Mesodermal cell (in vitro differentiated cells): Measurements from ENCODE around the gene SMG6.

Experiments used
- H3K27ac ChIP-seq: 2 replicates; pipeline ENCODE4 v1.7.0; 2013; ENCODE audit warnings: mild to moderate bottlenecking, low read depth, low read length, moderate library complexity; ENCODE audit not compliant: severe bottlenecking
- H3K36me3 ChIP-seq: 2 replicates; pipeline ENCODE4 v1.7.1; 2013; ENCODE audit warnings: mild to moderate bottlenecking, low read length, moderate library complexity; ENCODE audit not compliant: control insufficient read depth, insufficient read depth
- H3K4me1 ChIP-seq: one replicate; pipeline ENCODE4 v1.7.1; 2013; ENCODE audit warnings: mild to moderate bottlenecking, low read length; ENCODE audit not compliant: insufficient read depth, control insufficient read depth, poor library complexity, severe bottlenecking
- H3K4me3 ChIP-seq: 2 replicates; pipeline ENCODE4 v1.7.0; 2013; ENCODE audit warnings: low read length, control low read depth, mild to moderate bottlenecking; ENCODE audit not compliant: insufficient read depth, poor library complexity, severe bottlenecking; ENCODE audit errors: extremely low read depth
- H3K9me3 ChIP-seq: 2 replicates; pipeline ENCODE4 v1.7.1; 2013; ENCODE audit warnings: mild to moderate bottlenecking, low read length, moderate library complexity; ENCODE audit not compliant: control insufficient read depth
- WGBS, 2 experiments: methylation state at CpG; one replicate each; pipeline ENCODE4 v1.1.5; 2013; ENCODE audit warnings: missing lambda C conversion rate in 2 of 2; ENCODE audit not compliant: insufficient coverage in 2 of 2; 5-methylcytosine and 5-hydroxymethylcytosine counted together

Gene SMG6

DNA sequence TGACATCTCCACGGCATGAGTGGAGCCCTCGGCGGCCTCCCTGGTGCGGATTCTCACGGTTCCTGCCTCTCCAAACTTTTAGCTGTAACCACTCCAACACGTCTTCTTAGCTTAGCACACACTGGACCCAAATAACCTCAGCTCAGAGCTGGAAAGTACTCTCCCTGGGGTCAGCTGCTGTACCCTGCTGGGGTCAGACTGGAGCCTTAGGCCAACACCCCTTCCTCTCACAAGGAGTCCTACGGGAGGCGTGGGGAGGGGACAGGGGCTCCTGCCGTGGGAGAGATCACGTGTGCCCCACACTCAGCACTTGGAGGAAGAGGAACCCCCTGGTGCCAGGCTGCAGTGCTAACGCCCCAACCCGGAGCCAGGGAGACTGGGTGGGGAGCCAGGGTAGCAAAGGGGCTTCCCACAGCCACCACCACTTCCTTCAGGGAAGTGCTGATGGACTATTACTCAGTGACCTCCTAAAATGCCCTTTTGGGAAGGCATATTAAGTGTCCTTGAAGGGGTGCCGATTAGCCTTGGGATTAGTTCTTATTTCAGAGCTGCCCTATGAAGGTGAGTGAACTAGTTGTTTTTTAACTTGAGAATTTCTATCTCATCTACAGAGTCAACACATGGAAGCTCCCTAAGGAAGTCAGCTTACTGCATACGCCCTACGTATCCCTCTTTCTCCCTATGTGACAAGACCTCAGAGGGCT lies 124.6 kb downstream of the SMG6 start:
- no peak overlapping the region for H3K4me3 ChIP-seq
- peaks cover 52% of the 10 kb centered on the region for H3K36me3 ChIP-seq
- WGBS, 2 experiments, result 91 to 97% methylated on average over 9 to 12 of the region's 15 CpGs
- no peak overlapping the region for H3K27ac ChIP-seq
- H3K9me3 ChIP-seq, result no peaks in the 10 kb centered on the region
- H3K4me1 ChIP-seq, result peaks cover 57% of the 10 kb centered on the region

DNA sequence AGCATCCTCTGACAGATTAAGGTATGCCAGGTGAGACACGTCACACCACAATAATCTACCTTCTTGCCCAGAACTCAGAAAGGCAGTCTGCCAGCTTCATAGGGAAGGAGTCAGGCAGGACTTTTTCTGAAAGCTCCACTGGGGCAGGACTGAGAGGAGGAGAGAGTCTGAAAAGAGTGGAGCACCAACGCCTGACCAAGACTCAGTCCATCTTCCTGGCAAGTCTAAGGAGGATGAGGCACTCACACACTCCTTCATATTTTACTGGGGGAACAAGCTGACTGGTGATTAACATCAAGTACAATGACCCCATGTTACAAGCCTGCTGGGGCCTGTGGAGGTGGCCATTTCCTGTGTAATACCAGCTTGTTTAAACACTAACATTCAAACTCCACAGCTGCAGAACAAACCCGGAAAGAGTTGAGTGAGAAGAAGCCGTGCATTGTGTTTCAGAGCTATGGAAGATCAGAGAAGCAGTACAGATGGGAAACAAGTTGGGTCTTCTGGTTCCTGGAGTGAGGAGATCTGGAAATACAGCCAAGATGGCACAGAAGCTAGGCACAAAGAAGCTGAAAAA lies 126.3 kb downstream of the SMG6 start:
- Histone ChIP-seq H3K36me3 (peaks cover 50% of the 10 kb centered on the region), H3K4me1 (peaks cover 60% of the 10 kb centered on the region), H3K4me3 (no peak overlapping the region), H3K27ac (no peak overlapping the region), H3K9me3 (no peaks in the 10 kb centered on the region)
- 100% methylated on average over 3 to 4 of the region's 4 CpGs for WGBS, 2 experiments

DNA sequence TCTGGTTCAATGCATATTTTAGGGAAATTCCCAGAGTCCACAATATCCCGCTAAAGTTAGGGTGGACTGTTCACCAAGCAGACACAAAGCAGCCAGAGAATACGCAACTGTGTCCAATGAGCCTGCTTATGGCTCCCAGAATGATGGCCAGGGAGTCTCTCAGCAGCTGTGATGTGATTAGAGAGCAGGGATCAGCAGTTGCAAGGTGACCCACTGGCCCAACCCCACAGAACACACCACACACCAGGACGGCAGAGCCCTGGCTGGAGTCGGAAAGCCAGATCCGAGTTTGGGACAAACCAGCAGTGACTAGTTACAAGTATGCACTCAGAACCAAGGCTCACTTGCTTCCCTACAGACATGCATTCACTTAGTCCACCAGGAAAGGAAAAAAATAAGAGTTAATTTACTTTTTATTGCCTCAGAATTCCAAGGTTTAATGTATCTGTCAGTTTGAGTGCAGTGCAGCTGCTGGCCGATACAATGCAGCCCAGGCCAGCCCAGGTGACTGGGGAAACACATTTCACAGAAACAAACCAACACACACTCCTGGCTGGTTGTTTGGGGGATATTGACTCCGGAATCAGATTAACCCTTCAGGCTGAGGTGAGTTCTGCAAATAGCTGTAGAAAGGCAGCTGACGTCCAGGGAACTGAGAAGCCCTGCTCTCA lies 127.0 kb downstream of the SMG6 start:
- Histone ChIP-seq H3K9me3 (no peaks in the 10 kb centered on the region), H3K36me3 (peaks cover 50% of the 10 kb centered on the region), H3K27ac (no peak overlapping the region), H3K4me1 (peaks cover 60% of the 10 kb centered on the region), H3K4me3 (no peak overlapping the region)
- WGBS, 2 experiments, result 96 to 98% methylated on average over 4 to 5 of the region's 8 CpGs

DNA sequence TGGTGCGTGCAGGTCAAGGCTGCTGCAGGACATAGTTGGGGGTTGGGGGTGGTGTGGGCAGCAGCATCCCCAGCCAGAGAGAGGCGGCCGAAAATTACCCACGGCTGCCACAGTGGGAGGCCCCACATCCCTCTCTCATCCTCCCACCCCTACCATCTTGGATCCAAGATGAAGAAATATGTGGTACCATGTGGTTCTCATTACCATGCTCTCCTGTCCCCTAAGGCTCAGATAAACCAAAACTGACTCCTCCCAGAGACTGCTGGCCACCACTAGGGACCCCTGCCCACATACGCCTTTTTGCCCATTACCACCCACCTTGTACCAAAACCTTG lies 128.3 kb downstream of the SMG6 start:
- Histone ChIP-seq H3K27ac (peak overlapping the region; percentile 58), H3K9me3 (no peaks in the 10 kb centered on the region), H3K4me1 (peaks cover 51% of the 10 kb centered on the region), H3K36me3 (peaks cover 48% of the 10 kb centered on the region), H3K4me3 (no peak overlapping the region)
- WGBS, 2 experiments, result 100% methylated on average over 1 of the region's 5 CpGs

DNA sequence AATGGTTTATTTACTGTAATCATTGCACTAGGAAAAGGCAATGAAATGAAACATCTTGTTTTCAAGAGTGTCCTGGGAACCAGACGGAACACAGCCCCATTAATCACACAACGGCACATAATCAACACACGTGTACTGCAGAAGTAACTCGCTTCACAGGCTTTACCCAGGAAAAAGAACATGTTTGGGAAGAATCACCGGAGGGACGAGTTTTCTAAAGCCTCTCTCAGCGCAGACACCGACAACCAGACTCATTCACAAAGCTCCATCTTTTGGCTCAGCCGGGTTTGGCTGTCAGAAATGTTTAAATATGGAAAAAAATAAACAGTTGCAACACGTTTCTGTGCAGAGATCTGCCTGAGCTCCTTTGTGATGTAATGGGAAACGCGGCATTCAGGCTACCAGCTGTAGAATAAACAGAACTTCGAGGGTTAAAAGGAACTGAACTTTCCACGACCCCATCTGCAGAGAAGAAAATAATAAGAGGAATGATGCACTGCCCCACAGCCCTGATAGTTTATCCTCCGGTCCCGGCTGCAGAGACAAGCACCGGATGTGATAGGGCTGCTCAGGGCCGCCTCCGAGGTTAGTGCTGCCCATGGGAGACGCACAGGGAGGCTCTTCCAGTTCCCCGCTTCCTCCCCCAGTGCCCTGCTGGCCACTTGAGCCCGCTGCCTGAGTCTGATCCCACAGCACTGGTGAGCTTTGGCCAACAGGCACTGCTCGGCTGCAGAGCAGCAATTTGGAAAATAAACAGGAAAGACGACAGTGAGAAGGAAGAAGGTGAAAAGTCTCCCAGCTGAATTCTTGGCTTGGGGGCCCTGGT lies 128.9 kb downstream of the SMG6 start:
- peaks cover 51% of the 10 kb centered on the region for H3K4me1 ChIP-seq
- H3K36me3 ChIP-seq, result peaks cover 48% of the 10 kb centered on the region
- no peak overlapping the region for H3K4me3 ChIP-seq
- H3K9me3 ChIP-seq, result no peaks in the 10 kb centered on the region
- H3K27ac ChIP-seq, result peak overlapping the region; percentile 58
- 84 to 86% methylated on average over 17 to 21 of the region's 24 CpGs for WGBS, 2 experiments

DNA sequence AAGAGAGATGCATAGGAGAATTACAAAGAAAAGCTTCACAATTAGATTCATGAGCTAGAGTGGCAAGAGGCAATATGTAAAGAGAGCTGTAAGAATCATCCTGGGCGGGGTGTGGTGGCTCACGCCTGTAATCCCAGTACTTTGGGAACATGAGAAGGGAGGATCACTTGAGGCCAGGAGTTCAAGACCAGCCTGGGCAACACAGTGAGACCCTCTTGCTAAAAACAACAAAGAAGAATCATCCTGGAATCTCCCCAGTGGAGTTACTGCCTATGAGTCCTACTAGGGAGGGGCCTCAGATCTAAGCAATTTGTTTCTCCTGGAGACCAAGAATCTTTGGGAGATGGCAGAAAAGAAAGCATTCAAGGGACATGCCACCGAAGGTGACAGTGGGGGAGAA lies 129.6 kb downstream of the SMG6 start:
- Histone ChIP-seq H3K4me1 (peaks cover 51% of the 10 kb centered on the region), H3K27ac (peak overlapping the region; percentile 58), H3K9me3 (no peaks in the 10 kb centered on the region), H3K36me3 (peaks cover 48% of the 10 kb centered on the region), H3K4me3 (no peak overlapping the region)
- 100% methylated on average over 3 of the region's 3 CpGs for WGBS, 2 experiments

DNA sequence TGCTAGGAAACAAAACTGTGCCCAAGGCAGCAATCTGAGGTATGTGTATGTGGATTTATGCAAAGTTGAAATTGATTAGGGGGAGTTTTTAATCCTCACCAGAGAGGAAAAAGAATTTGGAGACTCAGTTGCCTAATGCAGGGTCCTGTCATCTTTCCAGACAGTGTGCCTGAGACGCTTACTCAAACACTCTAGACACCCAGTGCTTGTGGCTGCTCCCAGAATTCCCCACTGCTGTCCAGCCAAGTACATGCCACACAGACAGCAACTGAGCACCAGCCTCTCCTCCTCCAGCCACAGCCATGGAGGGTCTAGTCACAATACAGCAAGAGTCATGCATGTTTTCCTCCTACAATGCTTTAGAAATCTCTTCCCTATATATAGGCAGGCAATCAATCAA lies 130.6 kb downstream of the SMG6 start:
- no peaks in the 10 kb centered on the region for H3K9me3 ChIP-seq
- 100% methylated on average over 1 of the region's 1 CpG for WGBS, 2 experiments
- H3K4me1 ChIP-seq, result peaks cover 51% of the 10 kb centered on the region
- H3K4me3 ChIP-seq, result no peak overlapping the region
- peaks cover 45% of the 10 kb centered on the region for H3K36me3 ChIP-seq
- H3K27ac ChIP-seq, result peak overlapping the region; percentile 95

DNA sequence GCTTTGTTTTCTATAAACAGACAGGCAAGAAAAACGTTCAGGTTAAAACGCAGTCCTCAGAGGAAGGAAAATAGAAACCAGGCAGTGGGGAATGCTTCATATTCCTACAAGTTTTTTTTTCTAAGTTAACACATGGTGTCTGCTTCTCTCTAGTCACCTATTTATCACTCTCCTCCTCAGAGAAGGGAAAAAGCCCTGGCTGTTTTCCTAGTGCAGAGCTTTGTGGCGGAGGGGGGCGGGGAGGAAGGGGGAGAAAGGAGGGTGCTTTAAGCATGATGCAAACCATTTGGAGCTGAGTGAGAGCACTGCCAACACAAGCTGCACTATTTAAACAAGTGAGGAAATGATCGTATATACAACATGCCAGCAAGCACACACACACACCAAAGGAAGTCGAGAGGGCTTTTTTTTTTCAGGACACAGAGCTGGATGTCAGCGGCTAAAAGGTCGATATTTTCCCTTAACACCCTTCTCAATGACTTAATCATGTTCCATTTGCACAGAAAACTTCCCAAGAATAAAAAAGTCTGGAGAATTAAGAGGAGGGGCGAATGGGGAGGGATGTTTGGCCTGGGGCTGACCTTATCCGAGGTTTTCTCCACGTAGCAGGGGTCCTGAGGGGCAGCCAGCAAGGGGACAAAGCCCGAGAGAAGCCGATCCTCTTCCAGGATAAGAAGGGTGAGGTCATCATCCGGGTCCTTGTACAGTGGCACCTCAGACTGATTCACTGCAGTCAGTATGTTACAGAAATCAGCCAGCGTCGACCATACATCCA lies 131.3 kb downstream of the SMG6 start:
- H3K36me3 ChIP-seq, result peaks cover 51% of the 10 kb centered on the region
- H3K4me1 ChIP-seq, result peaks cover 48% of the 10 kb centered on the region
- H3K27ac ChIP-seq, result peak overlapping the region; percentile 95
- no peaks in the 10 kb centered on the region for H3K9me3 ChIP-seq
- 62 to 66% methylated on average over 5 to 7 of the region's 16 CpGs for WGBS, 2 experiments
- no peak overlapping the region for H3K4me3 ChIP-seq

DNA sequence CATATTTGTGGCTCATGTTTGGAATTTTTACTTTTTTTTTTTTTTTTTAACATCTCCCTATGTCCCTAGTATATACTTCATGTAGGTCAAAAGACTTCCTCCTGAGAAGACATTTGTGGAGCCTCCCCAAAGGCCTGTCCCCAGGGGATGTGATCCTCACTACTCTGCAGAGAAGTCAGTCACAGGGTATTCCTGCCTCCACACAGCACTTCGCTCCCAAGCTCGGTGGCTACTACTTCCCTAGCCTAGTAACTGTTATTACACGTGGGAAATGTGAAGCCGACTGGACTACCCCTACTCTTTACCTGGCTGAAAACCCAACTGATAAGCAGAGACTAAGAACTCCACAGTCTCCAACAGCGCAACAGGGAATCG lies 131.9 kb downstream of the SMG6 start:
- Histone ChIP-seq H3K27ac (peak overlapping the region; percentile 95), H3K9me3 (no peaks in the 10 kb centered on the region), H3K4me3 (no peak overlapping the region), H3K36me3 (peaks cover 50% of the 10 kb centered on the region), H3K4me1 (peaks cover 45% of the 10 kb centered on the region)
- 71 to 84% methylated on average over 3 to 6 of the region's 6 CpGs for WGBS, 2 experiments

DNA sequence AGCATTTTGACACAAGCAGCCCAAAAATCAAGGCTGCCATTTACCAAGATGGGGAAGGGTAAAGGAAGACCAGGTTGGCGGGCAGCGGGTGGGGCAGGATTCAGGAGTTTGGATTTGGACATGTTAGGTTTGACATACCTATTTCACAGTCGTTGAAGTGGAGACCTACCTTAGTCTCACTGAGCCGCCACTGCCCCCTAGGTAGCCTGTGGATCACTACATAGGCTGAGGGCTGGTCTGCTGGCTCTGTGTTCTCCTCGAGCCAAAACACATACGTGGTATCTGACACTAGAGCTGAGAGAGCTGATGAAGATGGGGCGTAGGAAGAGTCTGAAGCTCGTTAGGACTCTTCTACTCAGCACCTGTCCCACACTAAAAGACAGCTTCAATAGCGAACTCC lies 133.6 kb downstream of the SMG6 start:
- H3K36me3 ChIP-seq, result peaks cover 52% of the 10 kb centered on the region
- no peak overlapping the region for H3K27ac ChIP-seq
- no peaks in the 10 kb centered on the region for H3K9me3 ChIP-seq
- WGBS, 2 experiments, result 80 to 95% methylated on average over 6 to 7 of the region's 9 CpGs
- H3K4me1 ChIP-seq, result peaks cover 41% of the 10 kb centered on the region
- H3K4me3 ChIP-seq, result no peak overlapping the region
